ENCODE data around the gene TMEM117. TPM values are rescaled to one million over a fixed set of nuclear protein-coding genes. Genes with fewer than 3 reads are reported as not detected.

TMEM117 gene
- total RNA-seq, 1 donor from 2014 or later, result 22.1 TPM

GRCh38 chr12:44229846-44230245 is 394.0 kb downstream of the TMEM117 start:
- no peak for DNase-seq (ENCODE audit: extremely low spot score in 2 of 2)
- no peaks in the 10 kb centered on the region for H3K9me3 ChIP-seq
- no peaks in the 10 kb centered on the region for H3K27me3 ChIP-seq
- H3K36me3 ChIP-seq, result no peaks in the 10 kb centered on the region
- H3K4me1 ChIP-seq, result peaks cover 4% of the 10 kb centered on the region
- no peak overlapping the region for H3K4me3 ChIP-seq
- intact Hi-C loops (cut with DNase I), result no loop called here
- no peak overlapping the region for H3K27ac ChIP-seq
- TF ChIP-seq POLR2A (IDR thresholded peaks at IDR 0.05), result no peak
- no peak for TF ChIP-seq CTCF (IDR thresholded peaks at IDR 0.05)
- no peak for TF ChIP-seq POLR2AphosphoS5 (IDR thresholded peaks at IDR 0.05; ENCODE audit: insufficient read depth in 1 of 2, low read depth in 1 of 2)

GRCh38 chr12:44235674-44236073 is 399.8 kb downstream of the TMEM117 start:
- TF ChIP-seq CTCF (IDR thresholded peaks at IDR 0.05), result no peak
- TF ChIP-seq POLR2A (IDR thresholded peaks at IDR 0.05), result no peak
- no peak for TF ChIP-seq POLR2AphosphoS5 (IDR thresholded peaks at IDR 0.05; ENCODE audit: insufficient read depth in 1 of 2, low read depth in 1 of 2)
- no peaks in the 10 kb centered on the region for H3K4me1 ChIP-seq
- H3K9me3 ChIP-seq, result no peaks in the 10 kb centered on the region
- H3K27me3 ChIP-seq, result no peaks in the 10 kb centered on the region
- DNase-seq (ENCODE audit: extremely low spot score in 2 of 2), result no peak
- intact Hi-C loops (cut with DNase I), result no loop called here
- no peak overlapping the region for H3K27ac ChIP-seq
- no peak overlapping the region for H3K4me3 ChIP-seq
- H3K36me3 ChIP-seq, result no peaks in the 10 kb centered on the region

GRCh38 chr12:44240186-44240585 is 404.3 kb downstream of the TMEM117 start:
- no peaks in the 10 kb centered on the region for H3K4me1 ChIP-seq
- H3K4me3 ChIP-seq, result no peak overlapping the region
- H3K27me3 ChIP-seq, result no peaks in the 10 kb centered on the region
- H3K27ac ChIP-seq, result no peak overlapping the region
- no peaks in the 10 kb centered on the region for H3K36me3 ChIP-seq
- intact Hi-C loops (cut with DNase I), result no loop called here
- no peak for TF ChIP-seq POLR2A (IDR thresholded peaks at IDR 0.05)
- TF ChIP-seq CTCF (IDR thresholded peaks at IDR 0.05), result no peak
- no peak for TF ChIP-seq POLR2AphosphoS5 (IDR thresholded peaks at IDR 0.05; ENCODE audit: insufficient read depth in 1 of 2, low read depth in 1 of 2)
- H3K9me3 ChIP-seq, result no peaks in the 10 kb centered on the region
- DNase-seq (ENCODE audit: extremely low spot score in 2 of 2), result no peak

GRCh38 chr12:44245932-44246331 is 410.1 kb downstream of the TMEM117 start:
- Histone ChIP-seq H3K4me1 (no peaks in the 10 kb centered on the region), H3K4me3 (no peak overlapping the region), H3K27me3 (no peaks in the 10 kb centered on the region), H3K9me3 (no peaks in the 10 kb centered on the region), H3K36me3 (no peaks in the 10 kb centered on the region), H3K27ac (no peak overlapping the region)
- DNase-seq (ENCODE audit: extremely low spot score in 2 of 2), result no peak
- intact Hi-C loops (cut with DNase I), result no loop called here
- no peak for TF ChIP-seq POLR2A (IDR thresholded peaks at IDR 0.05)
- TF ChIP-seq POLR2AphosphoS5 (IDR thresholded peaks at IDR 0.05; ENCODE audit: insufficient read depth in 1 of 2, low read depth in 1 of 2), result no peak
- no peak for TF ChIP-seq CTCF (IDR thresholded peaks at IDR 0.05)

GRCh38 chr12:44246482-44247105 is 410.7 kb downstream of the TMEM117 start:
- TF ChIP-seq CTCF (IDR thresholded peaks at IDR 0.05) (no peak), POLR2AphosphoS5 (IDR thresholded peaks at IDR 0.05; ENCODE audit: insufficient read depth in 1 of 2, low read depth in 1 of 2) (no peak), POLR2A (IDR thresholded peaks at IDR 0.05) (no peak)
- Histone ChIP-seq H3K27me3 (no peaks in the 10 kb centered on the region), H3K9me3 (no peaks in the 10 kb centered on the region), H3K27ac (no peak overlapping the region), H3K4me1 (no peaks in the 10 kb centered on the region), H3K36me3 (no peaks in the 10 kb centered on the region), H3K4me3 (no peak overlapping the region)
- DNase-seq (ENCODE audit: extremely low spot score in 2 of 2), result no peak
- intact Hi-C loops (cut with DNase I), result no loop called here
